Stimulated activated naive CD8-positive, alpha-beta T cell treated with anti-CD3 and anti-CD28 coated beads, Interleukin-15, Interleukin-2, amounts not matched to agents 100 ng/mL and 50 ng/mL, for 24 hours (primary cell): ENCODE measurements around the gene ZBED4.
"Not testable (repeated sequence)": the region's sequence is repeated elsewhere in the genome, so short reads cannot be mapped to it uniquely, and the experiment has no call there.

Experiments used
- H3K27ac Mint-ChIP-seq: one replicate; pipeline ENCODE4 v1.8.0; 2021; ENCODE audit warnings: mild to moderate bottlenecking, mixed read lengths
- H3K27me3 Mint-ChIP-seq: one replicate; pipeline ENCODE4 v1.8.0; 2021; ENCODE audit warnings: mixed read lengths
- H3K36me3 Mint-ChIP-seq: one replicate; pipeline ENCODE4 v1.8.0; 2021; ENCODE audit warnings: low read depth, mixed read lengths
- H3K4me1 Mint-ChIP-seq: one replicate; pipeline ENCODE4 v1.8.0; 2021; ENCODE audit warnings: low read depth, mixed read lengths
- H3K4me3 Mint-ChIP-seq: one replicate; pipeline ENCODE4 v1.8.0; 2021; ENCODE audit warnings: mild to moderate bottlenecking, mixed read lengths
- H3K9me3 Mint-ChIP-seq: one replicate; pipeline ENCODE4 v1.8.0; 2021; ENCODE audit warnings: mixed read lengths

ZBED4 gene

GRCh38 chr22:49852898-49853894 is at the start of gene ZBED4:
ZBED4 (plus strand) TSS chr22:49853844; CDS start chr22:49883663, 29,819 bp downstream.
- peak within 1 kb of the TSS; percentile 91 for H3K27ac Mint-ChIP-seq
- peaks cover 9% of the 10 kb centered on the region for H3K36me3 Mint-ChIP-seq
- H3K4me3 Mint-ChIP-seq = peak within 1 kb of the TSS; percentile 97
- no peaks in the 10 kb centered on the region for H3K9me3 Mint-ChIP-seq
- H3K27me3 Mint-ChIP-seq = peaks cover 13% of the 10 kb centered on the region
- peaks cover 31% of the 10 kb centered on the region for H3K4me1 Mint-ChIP-seq

GRCh38 chr22:49807129-49807528 is 46.5 kb upstream of the ZBED4 start:
- Mint-ChIP-seq H3K9me3 (no peaks in the 10 kb centered on the region), H3K27ac (peak overlapping the region; percentile 3), H3K36me3 (peaks cover 57% of the 10 kb centered on the region), H3K4me3 (no peak overlapping the region), H3K27me3 (no peaks in the 10 kb centered on the region), H3K4me1 (peaks cover 72% of the 10 kb centered on the region)

GRCh38 chr22:49807780-49808708 is 45.6 kb upstream of the ZBED4 start:
- H3K9me3 Mint-ChIP-seq = no peaks in the 10 kb centered on the region
- H3K4me3 Mint-ChIP-seq = peak overlapping the region; percentile 43
- no peaks in the 10 kb centered on the region for H3K27me3 Mint-ChIP-seq
- peak overlapping the region; percentile 76 for H3K27ac Mint-ChIP-seq
- peaks cover 61% of the 10 kb centered on the region for H3K36me3 Mint-ChIP-seq
- H3K4me1 Mint-ChIP-seq = peaks cover 75% of the 10 kb centered on the region

- no peaks in the 10 kb centered on the region for H3K27me3 Mint-ChIP-seq
- H3K4me1 Mint-ChIP-seq = peaks cover 82% of the 10 kb centered on the region
- peak overlapping the region; percentile 15 for H3K4me3 Mint-ChIP-seq
- H3K27ac Mint-ChIP-seq = peak overlapping the region; percentile 76
- peaks cover 53% of the 10 kb centered on the region for H3K36me3 Mint-ChIP-seq
- H3K9me3 Mint-ChIP-seq = no peaks in the 10 kb centered on the region
These were observed 43.2 kb upstream of the ZBED4 start for GRCh38 chr22:49810363-49811019.

GRCh38 chr22:49811020-49811791 is 42.4 kb upstream of the ZBED4 start:
- no peaks in the 10 kb centered on the region for H3K9me3 Mint-ChIP-seq
- H3K36me3 Mint-ChIP-seq = peaks cover 50% of the 10 kb centered on the region
- no peaks in the 10 kb centered on the region for H3K27me3 Mint-ChIP-seq
- H3K27ac Mint-ChIP-seq = peak overlapping the region; percentile 76
- H3K4me1 Mint-ChIP-seq = peaks cover 85% of the 10 kb centered on the region
- H3K4me3 Mint-ChIP-seq = peak overlapping the region; percentile 15

- Mint-ChIP-seq H3K27me3 (no peaks in the 10 kb centered on the region), H3K9me3 (no peaks in the 10 kb centered on the region), H3K27ac (peak overlapping the region; percentile 19), H3K4me1 (peaks cover 84% of the 10 kb centered on the region), H3K36me3 (peaks cover 53% of the 10 kb centered on the region), H3K4me3 (no peak overlapping the region)
These were observed 40.8 kb upstream of the ZBED4 start for GRCh38 chr22:49812838-49813237.

GRCh38 chr22:49814164-49814686 is 39.4 kb upstream of the ZBED4 start:
- Mint-ChIP-seq H3K27ac (no peak overlapping the region), H3K27me3 (no peaks in the 10 kb centered on the region), H3K9me3 (no peaks in the 10 kb centered on the region), H3K4me3 (no peak overlapping the region), H3K36me3 (peaks cover 55% of the 10 kb centered on the region), H3K4me1 (peaks cover 81% of the 10 kb centered on the region)

- Mint-ChIP-seq H3K4me3 (no peak overlapping the region), H3K27me3 (no peaks in the 10 kb centered on the region), H3K27ac (no peak overlapping the region), H3K9me3 (no peaks in the 10 kb centered on the region), H3K4me1 (peaks cover 76% of the 10 kb centered on the region), H3K36me3 (peaks cover 53% of the 10 kb centered on the region)
These were observed 38.8 kb upstream of the ZBED4 start for GRCh38 chr22:49814856-49815255.

- Mint-ChIP-seq H3K4me1 (peaks cover 74% of the 10 kb centered on the region), H3K27ac (no peak overlapping the region), H3K27me3 (no peaks in the 10 kb centered on the region), H3K4me3 (no peak overlapping the region), H3K36me3 (peaks cover 58% of the 10 kb centered on the region), H3K9me3 (no peaks in the 10 kb centered on the region)
These were observed 38.0 kb upstream of the ZBED4 start for GRCh38 chr22:49815641-49816091.

GRCh38 chr22:49817359-49817758 is 36.3 kb upstream of the ZBED4 start:
- H3K36me3 Mint-ChIP-seq = peaks cover 52% of the 10 kb centered on the region
- H3K27ac Mint-ChIP-seq = no peak overlapping the region
- H3K9me3 Mint-ChIP-seq = no peaks in the 10 kb centered on the region
- no peak overlapping the region for H3K4me3 Mint-ChIP-seq
- H3K4me1 Mint-ChIP-seq = peaks cover 65% of the 10 kb centered on the region
- H3K27me3 Mint-ChIP-seq = no peaks in the 10 kb centered on the region

- peaks cover 66% of the 10 kb centered on the region for H3K4me1 Mint-ChIP-seq
- no peaks in the 10 kb centered on the region for H3K27me3 Mint-ChIP-seq
- peaks cover 57% of the 10 kb centered on the region for H3K36me3 Mint-ChIP-seq
- H3K4me3 Mint-ChIP-seq = no peak overlapping the region
- H3K9me3 Mint-ChIP-seq = no peaks in the 10 kb centered on the region
- H3K27ac Mint-ChIP-seq = no peak overlapping the region
These were observed 32.7 kb upstream of the ZBED4 start for GRCh38 chr22:49820984-49821383.

GRCh38 chr22:49821741-49822140 is 31.9 kb upstream of the ZBED4 start:
- H3K9me3 Mint-ChIP-seq, H3K4me3 Mint-ChIP-seq, H3K27ac Mint-ChIP-seq, H3K27me3 Mint-ChIP-seq: not testable (repeated sequence)
- Mint-ChIP-seq H3K4me1 (peaks cover 62% of the 10 kb centered on the region), H3K36me3 (peaks cover 57% of the 10 kb centered on the region)

- Mint-ChIP-seq H3K4me3 (no peak overlapping the region), H3K27me3 (no peaks in the 10 kb centered on the region), H3K36me3 (peaks cover 43% of the 10 kb centered on the region), H3K4me1 (peaks cover 46% of the 10 kb centered on the region), H3K9me3 (no peaks in the 10 kb centered on the region), H3K27ac (no peak overlapping the region)
These were observed 30.2 kb upstream of the ZBED4 start for GRCh38 chr22:49823289-49824045.
